ENCODE results near the gene CDKL4.
"Not testable (repeated sequence)": the region's sequence is repeated elsewhere in the genome, so short reads cannot be mapped to it uniquely, and the experiment has no call there.

The CDKL4 gene

GRCh38 chr2:39140948-39141333 lies 102.8 kb downstream of the CDKL4 start:
- not testable (repeated sequence) for DNase-seq

GRCh38 chr2:39140322-39140847 lies 103.4 kb downstream of the CDKL4 start:
- DNase-seq: no peak

GRCh38 chr2:39139511-39140237 lies 104.1 kb downstream of the CDKL4 start:
- DNase-seq: no peak

GRCh38 chr2:39138837-39139211 lies 104.9 kb downstream of the CDKL4 start:
- DNase-seq: no peak

GRCh38 chr2:39138187-39138836 lies 105.5 kb downstream of the CDKL4 start:
- not testable (repeated sequence) for DNase-seq

- DNase-seq: no peak
Observed at GRCh38 chr2:39136799-39137198, 107.0 kb downstream of the CDKL4 start.

- no peak for DNase-seq
Observed at GRCh38 chr2:39135690-39136259, 108.0 kb downstream of the CDKL4 start.

GRCh38 chr2:39133215-39133851 lies 110.4 kb downstream of the CDKL4 start:
- no peak for DNase-seq

GRCh38 chr2:39128919-39129391 lies 114.8 kb downstream of the CDKL4 start:
- no peak for DNase-seq

GRCh38 chr2:39127973-39128372 lies 115.8 kb downstream of the CDKL4 start:
- no peak for DNase-seq
